Body of pancreas (tissue), 4 donors: ENCODE data around the gene BTBD9. TPM values are rescaled to one million over a fixed set of nuclear protein-coding genes. Genes with fewer than 3 reads are reported as not detected.

Source experiments
- ATAC-seq: fragments of 150-250 bp; one replicate; pipeline ENCODE4 v1.9.1; 2016
- DNase-seq, 4 donors: peaks; one replicate each; pipeline ENCODE4 v3.0.0-alpha.2; 2019
- H3K27ac ChIP-seq, 4 donors: fragments of 200-600 bp; sonication (generic); 1 replicate in 3 of 4; 2 replicates in 1 of 4; pipeline versions ENCODE4 v1.5.1 to v1.6.1; 2016 to 2019; ENCODE audit warnings: mild to moderate bottlenecking in 1 of 4, mixed read lengths in 1 of 4, moderate library complexity in 1 of 4
- H3K27me3 ChIP-seq, 2 donors: fragments of 200-600 bp; sonication (generic); one replicate each; pipeline ENCODE4 v1.6.0; 2016; ENCODE audit warnings: mild to moderate bottlenecking in 1 of 2
- H3K36me3 ChIP-seq, 2 donors: fragments of 200-600 bp; sonication (generic); replicated peaks in 1 of 2; 2 replicates each; pipeline ENCODE4 v1.5.1; 2016; ENCODE audit warnings: low read depth in 2 of 2; ENCODE audit not compliant: insufficient read depth in 1 of 2
- H3K4me1 ChIP-seq: fragments of 200-600 bp; sonication (generic); one replicate; pipeline ENCODE4 v1.6.0; 2016
- H3K4me3 ChIP-seq, 2 donors: fragments of 200-600 bp; sonication (generic); 1 replicate in 1 of 2; 2 replicates in 1 of 2; pipeline ENCODE4 v1.5.1; 2016 to 2019
- H3K9me3 ChIP-seq, 3 donors: fragments of 200-600 bp; sonication (generic); 1 replicate in 2 of 3; 2 replicates in 1 of 3; pipeline ENCODE4 v1.5.1; 2016
- POLR2A ChIP-seq, 3 donors: fragments of 450-650 bp; IDR thresholded peaks; one replicate each; pipeline ENCODE4 v1.6.1; 2016; ENCODE audit warnings: antibody characterized with exemption in 3 of 3, mild to moderate bottlenecking in 2 of 3
- WGBS, 2 donors: methylation state at CpG; one replicate each; pipeline ENCODE4 v1.1.5; 2017; 5-methylcytosine and 5-hydroxymethylcytosine counted together
- intact Hi-C: fragments of 100-400 bp; cut with DNase I; formaldehyde crosslinking; loops from one replicate; pipeline ENCODE4 v1.15.1; 2023
- total RNA-seq, 2 donors: library from RNA; depleted of rRNA; stranded (reverse); fragments of >200 nt; gene quantifications; one replicate each; pipeline ENCODE4 v1.1.0, GENCODE V29; 2016
- TF ChIP-seq, protein P1 (sequence below), 7 experiments: fragments of 450-650 bp in 4 of 7; fragments of 200-600 bp in 3 of 7; sonication (generic) in 3 of 7; IDR thresholded peaks; one replicate each; pipeline ENCODE4 v1.5.1; 2016 to 2019; ENCODE audit warnings: antibody characterized with exemption in 7 of 7

The BTBD9 gene
- total RNA-seq, 2 donors from 2014 or later: 11.9 to 29.3 TPM

DNA sequence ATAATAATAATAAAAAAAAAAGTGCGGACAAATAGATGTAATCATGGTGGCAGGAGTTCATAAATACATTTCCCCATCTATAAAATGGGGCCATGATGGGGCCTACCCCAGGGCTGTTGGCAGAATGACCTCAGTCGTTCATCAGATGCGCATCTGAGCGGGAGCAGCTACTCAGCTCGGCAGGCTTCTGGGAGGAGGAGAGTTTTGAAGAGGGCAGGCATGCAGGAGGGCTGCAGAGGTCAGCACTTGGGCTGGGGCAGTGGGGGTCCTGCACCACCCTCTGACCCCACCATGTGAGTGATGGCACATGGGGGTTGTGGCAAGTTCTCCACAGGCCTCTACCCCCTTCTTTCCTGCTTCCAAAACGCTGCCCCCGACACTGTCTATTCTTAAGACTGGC, 446.7 kb downstream of the BTBD9 start:
- H3K4me3 ChIP-seq: no peak overlapping the region
- DNase-seq: no peak
- intact Hi-C loops: no loop called here
- H3K36me3 ChIP-seq: no peaks in the 10 kb centered on the region
- no peaks in the 10 kb centered on the region for H3K4me1 ChIP-seq
- H3K27me3 ChIP-seq: no peaks in the 10 kb centered on the region
- H3K9me3 ChIP-seq: no peaks in the 10 kb centered on the region
- WGBS, 2 donors: 93 to 94% methylated on average over 7 of the region's 7 CpGs
- no peak for TF ChIP-seq POLR2A (IDR thresholded peaks at IDR 0.05)
- TF ChIP-seq, protein P1, sequence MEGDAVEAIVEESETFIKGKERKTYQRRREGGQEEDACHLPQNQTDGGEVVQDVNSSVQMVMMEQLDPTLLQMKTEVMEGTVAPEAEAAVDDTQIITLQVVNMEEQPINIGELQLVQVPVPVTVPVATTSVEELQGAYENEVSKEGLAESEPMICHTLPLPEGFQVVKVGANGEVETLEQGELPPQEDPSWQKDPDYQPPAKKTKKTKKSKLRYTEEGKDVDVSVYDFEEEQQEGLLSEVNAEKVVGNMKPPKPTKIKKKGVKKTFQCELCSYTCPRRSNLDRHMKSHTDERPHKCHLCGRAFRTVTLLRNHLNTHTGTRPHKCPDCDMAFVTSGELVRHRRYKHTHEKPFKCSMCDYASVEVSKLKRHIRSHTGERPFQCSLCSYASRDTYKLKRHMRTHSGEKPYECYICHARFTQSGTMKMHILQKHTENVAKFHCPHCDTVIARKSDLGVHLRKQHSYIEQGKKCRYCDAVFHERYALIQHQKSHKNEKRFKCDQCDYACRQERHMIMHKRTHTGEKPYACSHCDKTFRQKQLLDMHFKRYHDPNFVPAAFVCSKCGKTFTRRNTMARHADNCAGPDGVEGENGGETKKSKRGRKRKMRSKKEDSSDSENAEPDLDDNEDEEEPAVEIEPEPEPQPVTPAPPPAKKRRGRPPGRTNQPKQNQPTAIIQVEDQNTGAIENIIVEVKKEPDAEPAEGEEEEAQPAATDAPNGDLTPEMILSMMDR (IDR thresholded peaks at IDR 0.05): no peak
- no peak overlapping the region for H3K27ac ChIP-seq
- no peak for ATAC-seq

DNA sequence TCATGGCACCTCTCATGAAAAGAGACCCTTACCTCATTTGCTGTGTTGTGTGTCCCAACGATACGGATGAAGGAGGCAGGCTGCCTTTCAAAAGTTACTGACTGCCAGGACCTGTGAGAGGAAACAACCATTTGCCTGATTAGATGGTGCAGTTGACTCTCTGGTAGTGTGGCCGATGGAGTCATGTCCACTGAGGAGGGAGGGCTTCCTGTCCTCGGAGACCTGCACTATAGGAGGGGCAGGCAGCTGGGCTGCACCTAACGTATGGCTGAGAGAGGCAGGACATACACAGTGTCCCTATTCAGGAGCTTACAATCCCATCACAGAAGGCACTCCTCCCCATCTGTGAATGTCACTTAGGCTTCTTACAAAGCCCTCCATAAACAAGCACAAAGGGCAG, 447.2 kb downstream of the BTBD9 start:
- no peak for DNase-seq

GRCh38 chr6:38192011-38192410, 447.7 kb downstream of the BTBD9 start:
- TF ChIP-seq, protein P1 (IDR thresholded peaks at IDR 0.05): no peak
- no peak for TF ChIP-seq POLR2A (IDR thresholded peaks at IDR 0.05)
- Histone ChIP-seq H3K4me1 (no peaks in the 10 kb centered on the region), H3K27ac (no peak overlapping the region), H3K27me3 (no peaks in the 10 kb centered on the region), H3K9me3 (no peaks in the 10 kb centered on the region), H3K36me3 (no peaks in the 10 kb centered on the region), H3K4me3 (no peak overlapping the region)
- no peak for DNase-seq
- intact Hi-C loops: no loop called here
- 81 to 85% methylated on average over 9 of the region's 9 CpGs for WGBS, 2 donors
- no peak for ATAC-seq

More for the DNA sequence above, 447.2 kb downstream of the BTBD9 start:
- H3K27me3 ChIP-seq: no peaks in the 10 kb centered on the region
- H3K4me3 ChIP-seq: no peak overlapping the region
- no peak overlapping the region for H3K27ac ChIP-seq
- no peaks in the 10 kb centered on the region for H3K36me3 ChIP-seq
- WGBS, 2 donors: 86% methylated on average over 4 to 5 of the region's 5 CpGs
- no peak for TF ChIP-seq POLR2A (IDR thresholded peaks at IDR 0.05)
- TF ChIP-seq, protein P1 (IDR thresholded peaks at IDR 0.05): no peak
- ATAC-seq: no peak
- no peaks in the 10 kb centered on the region for H3K4me1 ChIP-seq
- intact Hi-C loops: no loop called here
- H3K9me3 ChIP-seq: no peaks in the 10 kb centered on the region

- Histone ChIP-seq H3K27me3 (no peaks in the 10 kb centered on the region), H3K36me3 (no peaks in the 10 kb centered on the region), H3K4me3 (no peak overlapping the region), H3K4me1 (no peaks in the 10 kb centered on the region), H3K27ac (no peak overlapping the region), H3K9me3 (no peaks in the 10 kb centered on the region)
- whole genome bisulfite sequencing, 2 donors: 79 to 88% methylated on average over 6 to 9 of the region's 9 CpGs
- no peak for ATAC-seq
- TF ChIP-seq POLR2A (IDR thresholded peaks at IDR 0.05): no peak
- DNase-seq: no peak
- intact Hi-C loops: no loop called here
These were observed 448.3 kb downstream of the BTBD9 start for GRCh38 chr6:38191418-38191817.

GRCh38 chr6:38188677-38189335, 450.9 kb downstream of the BTBD9 start:
- Histone ChIP-seq H3K27me3 (no peaks in the 10 kb centered on the region), H3K27ac (no peak overlapping the region), H3K4me1 (no peaks in the 10 kb centered on the region), H3K36me3 (no peaks in the 10 kb centered on the region), H3K4me3 (no peak overlapping the region), H3K9me3 (no peaks in the 10 kb centered on the region)
- ATAC-seq: no peak
- 87 to 97% methylated on average over 8 to 14 of the region's 14 CpGs for WGBS, 2 donors
- no peak for DNase-seq
- intact Hi-C loops: no loop called here
- TF ChIP-seq, protein P1 (IDR thresholded peaks at IDR 0.05): no peak
- no peak for TF ChIP-seq POLR2A (IDR thresholded peaks at IDR 0.05)
